Cerebellar cortex (tissue), 1 donor: ENCODE results near the gene GIMAP4.
"Not testable (repeated sequence)": the region's sequence is repeated elsewhere in the genome, so short reads cannot be mapped to it uniquely, and the experiment has no call there.

ENCODE experiments used
- DNase-seq: peaks from one replicate; pipeline ENCODE4 v3.0.0-alpha.2; 2015; ENCODE audit warnings: low spot score

GIMAP4 gene

DNA sequence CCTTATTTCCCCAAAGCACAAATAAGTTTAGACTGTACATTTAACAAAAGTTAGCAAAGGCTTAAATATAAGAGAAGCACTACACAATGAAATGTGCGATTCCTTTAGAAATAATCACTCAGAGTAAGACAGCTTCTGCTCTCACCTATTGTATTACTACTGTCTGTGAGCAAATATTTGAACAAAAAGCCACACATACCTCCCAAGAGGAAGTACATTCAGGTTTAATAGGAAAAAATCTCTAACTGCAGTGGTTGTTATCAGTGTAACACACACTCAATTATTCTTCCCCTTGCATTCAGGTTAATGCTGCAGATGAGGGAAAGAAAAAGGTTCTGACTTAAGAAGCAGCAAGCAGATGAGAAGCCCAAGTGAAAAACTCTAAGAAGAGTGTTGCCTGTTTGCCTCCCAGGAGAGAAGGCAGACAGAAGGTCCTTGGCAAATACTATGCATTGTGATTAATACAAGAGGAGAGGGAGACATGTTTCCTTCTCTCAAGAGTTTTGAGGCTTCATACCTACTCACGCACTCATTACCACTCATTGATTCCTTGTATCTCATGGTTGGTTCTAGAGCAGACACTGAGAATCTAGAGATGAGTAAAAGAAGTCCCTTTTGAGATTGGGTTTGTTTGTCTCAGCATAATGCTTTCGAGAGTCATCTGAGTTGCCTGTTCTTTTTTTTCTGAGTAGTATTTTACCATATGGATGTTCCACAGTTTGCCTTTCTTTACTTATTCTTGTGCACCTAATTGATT lies 13.6 kb downstream of the GIMAP4 start:
- no peak for DNase-seq

DNA sequence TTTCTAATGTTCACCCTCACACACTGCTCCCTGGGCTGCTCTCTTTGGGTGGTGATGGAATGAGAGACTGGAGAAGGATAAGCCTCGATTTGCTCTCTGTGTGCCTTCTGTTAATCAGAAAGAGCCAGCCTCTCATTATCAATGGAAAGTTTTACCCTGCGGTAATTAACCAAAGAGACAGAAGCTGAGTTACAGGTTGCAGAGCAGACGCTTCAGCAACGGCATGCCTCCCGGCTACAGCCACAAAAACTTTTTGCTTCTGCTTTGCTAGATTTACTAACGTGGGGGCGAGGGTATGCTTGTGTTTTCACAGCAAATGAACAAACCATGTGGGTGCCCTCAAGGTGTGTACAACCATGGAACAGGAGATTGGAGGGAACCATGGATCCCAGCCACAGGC lies 18.0 kb downstream of the GIMAP4 start:
- no peak for DNase-seq

GRCh38 chr7:150586068-150586784 lies 19.0 kb downstream of the GIMAP4 start:
- no peak for DNase-seq

DNA sequence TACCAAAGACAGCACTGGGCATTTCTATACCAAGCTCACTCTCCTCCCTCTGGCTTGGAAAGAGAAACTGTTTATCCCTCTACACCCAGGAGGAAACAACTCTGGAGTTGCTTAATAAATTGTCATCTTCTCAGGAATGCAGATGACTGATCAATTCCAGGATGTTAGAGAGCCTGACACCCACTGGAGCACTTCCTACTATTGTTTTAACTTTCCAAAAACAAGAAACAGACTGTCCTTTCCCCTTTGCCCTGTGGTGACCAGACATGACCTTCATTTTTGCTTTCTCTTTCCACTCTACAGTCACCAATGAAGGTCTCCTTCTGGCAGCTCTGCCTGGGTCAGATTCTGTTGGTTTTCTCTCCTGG lies 19.6 kb downstream of the GIMAP4 start:
- DNase-seq = no peak

DNA sequence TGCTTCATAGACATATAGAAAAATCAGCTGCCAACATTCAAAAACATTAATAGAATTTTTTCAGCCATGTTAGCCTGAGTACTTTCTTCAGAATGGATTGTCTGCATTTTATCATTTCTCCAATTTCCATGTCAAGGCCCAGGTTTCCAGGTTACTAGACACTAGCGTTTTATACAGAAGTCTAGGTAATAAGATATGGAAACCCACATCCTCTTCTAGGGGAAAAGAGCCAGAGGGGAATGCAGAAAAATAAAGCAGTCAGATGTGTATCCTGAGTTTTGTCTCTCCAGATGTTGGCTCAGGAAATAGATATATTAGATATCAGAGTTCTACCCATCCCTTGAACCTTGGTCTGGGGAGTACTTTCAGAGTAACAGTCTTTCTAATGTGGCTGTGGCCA lies 20.4 kb downstream of the GIMAP4 start:
- DNase-seq = no peak

- DNase-seq = no peak
Observed at GRCh38 chr7:150594805-150595204, 27.6 kb downstream of the GIMAP4 start.

GRCh38 chr7:150595361-150595760 lies 28.2 kb downstream of the GIMAP4 start:
- DNase-seq = no peak

GRCh38 chr7:150603600-150603999 lies 36.4 kb downstream of the GIMAP4 start:
- not testable (repeated sequence) for DNase-seq

DNA sequence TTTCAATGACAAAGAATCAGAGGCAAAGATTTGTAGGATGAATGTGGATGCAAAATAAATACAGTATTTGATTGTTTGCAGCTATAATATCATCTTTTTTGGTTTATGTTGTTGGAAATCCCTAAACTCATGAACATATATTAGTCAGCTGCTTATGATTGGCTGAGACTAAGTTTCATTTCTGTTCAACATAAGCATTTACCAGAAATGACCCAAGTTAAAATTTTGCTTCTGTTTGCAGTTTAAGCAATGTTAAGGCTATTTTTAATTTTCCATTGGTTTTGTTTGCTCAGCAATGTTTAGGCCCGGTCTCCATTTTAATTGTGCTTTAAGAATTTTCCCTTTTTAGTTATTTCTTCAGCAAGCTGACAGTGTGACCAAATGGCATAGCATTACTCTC lies 43.0 kb downstream of the GIMAP4 start:
- DNase-seq = no peak

DNA sequence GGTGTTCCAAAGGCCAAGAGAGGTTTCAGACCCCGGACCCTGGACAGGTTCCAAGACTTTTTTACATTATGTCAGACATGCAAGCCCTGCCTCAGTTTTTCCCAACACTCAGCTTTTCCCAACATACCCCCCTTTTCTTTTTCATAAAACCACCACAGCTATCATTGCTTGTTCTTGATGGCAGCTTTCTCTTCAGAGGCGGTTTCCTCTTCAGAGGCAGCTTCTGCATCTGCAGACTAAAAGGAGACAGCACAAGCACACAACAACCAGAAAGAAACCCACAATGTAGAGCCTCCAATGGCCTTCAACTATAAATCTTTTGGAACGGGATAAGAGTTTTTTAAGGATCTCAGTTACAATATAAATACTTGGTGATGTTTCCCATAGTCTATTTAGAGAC lies 45.7 kb downstream of the GIMAP4 start:
- no peak for DNase-seq

- no peak for DNase-seq
Observed at GRCh38 chr7:150613880-150614279, 46.7 kb downstream of the GIMAP4 start.

DNA sequence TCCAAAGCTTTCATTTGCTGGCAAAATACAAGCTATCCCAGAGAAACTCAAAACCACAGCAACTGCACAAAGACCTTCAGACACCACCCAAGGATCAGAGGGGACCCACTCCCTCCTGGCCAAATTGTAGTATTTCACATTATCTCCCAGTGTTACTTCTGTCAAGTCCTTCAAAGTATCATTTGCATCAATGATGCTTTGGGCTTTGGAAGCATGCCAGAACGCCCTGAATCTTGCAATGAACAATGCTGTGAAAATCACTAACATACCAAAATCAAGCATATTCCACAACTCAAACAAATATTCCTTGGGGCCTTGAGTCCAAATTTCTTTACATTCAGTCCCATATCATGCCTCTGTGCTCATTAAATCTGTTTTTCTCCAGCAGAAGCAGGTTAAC lies 47.2 kb downstream of the GIMAP4 start:
- not testable (repeated sequence) for DNase-seq

- DNase-seq = not testable (repeated sequence)
Observed at GRCh38 chr7:150615221-150615755, 48.1 kb downstream of the GIMAP4 start.

- DNase-seq = no peak
Observed at GRCh38 chr7:150620061-150620460, 52.9 kb downstream of the GIMAP4 start.

GRCh38 chr7:150620617-150621371 lies 53.6 kb downstream of the GIMAP4 start:
- no peak for DNase-seq

GRCh38 chr7:150621376-150621775 lies 54.2 kb downstream of the GIMAP4 start:
- DNase-seq = no peak
